ENCODE measurements around the gene ZNF440. TPM values are rescaled to one million over a fixed set of nuclear protein-coding genes. Genes with fewer than 3 reads are reported as not detected.

The ZNF440 gene
- total and polyA plus RNA-seq, 10 of the 15 experiments (the other 5 are each of a cell fraction or from before 2014, with no cell fraction given) = 1.3 to 8.9 (median 3.8) TPM

DNA sequence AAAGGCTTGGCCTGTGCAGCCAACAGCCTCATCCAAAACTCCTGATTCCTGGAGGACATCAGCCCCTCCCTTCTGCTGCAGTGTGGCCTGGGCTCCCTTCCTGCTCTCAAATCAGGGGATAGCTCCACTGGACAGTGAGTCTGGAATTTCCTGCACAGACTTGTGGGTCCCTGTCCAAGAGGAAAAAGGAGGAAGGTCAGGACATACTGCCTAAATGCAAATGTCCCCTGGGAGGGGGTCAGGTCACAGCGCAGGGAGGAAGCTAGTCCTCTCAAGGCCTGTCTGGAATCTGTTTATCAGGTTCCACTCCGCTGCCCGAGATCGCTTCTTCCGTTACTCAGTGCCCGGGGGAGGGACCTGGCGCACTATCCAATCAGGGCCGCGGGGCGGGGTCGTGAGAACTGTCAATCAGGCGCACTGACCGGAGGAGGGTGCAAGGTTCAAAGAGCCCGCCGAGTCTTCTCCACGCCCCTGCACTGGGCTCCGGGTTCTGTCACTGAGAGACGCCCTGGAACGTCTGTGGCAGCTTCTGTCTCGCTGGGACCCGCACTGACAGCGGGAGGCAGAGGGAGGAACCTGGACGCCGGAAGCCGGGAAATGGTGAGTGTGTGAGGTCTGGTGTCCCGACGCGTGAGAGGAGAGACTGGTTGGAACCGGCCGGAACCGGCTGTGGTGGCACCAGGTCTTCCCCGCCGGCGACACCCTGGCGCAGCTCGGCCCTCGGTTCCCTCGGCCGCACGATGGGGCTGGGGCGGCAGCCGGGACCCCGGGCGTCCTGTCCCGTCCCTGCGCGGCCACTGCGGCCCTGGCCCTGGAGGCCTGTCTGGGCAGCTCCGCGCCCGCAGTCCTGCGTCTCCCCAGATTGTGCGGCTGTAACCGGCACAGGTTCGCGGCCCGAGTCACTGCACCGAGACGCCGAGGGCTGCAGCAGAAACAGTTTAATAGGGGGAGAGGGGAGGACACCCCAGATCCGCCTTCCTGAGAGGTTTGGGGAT lies 47.2 kb upstream of the ZNF440 start, which contains the start of gene ZNF441 (continued):
- TF ChIP-seq STAT1 (conservative IDR thresholded peaks at IDR 0.05) (no peak), CEBPZ (IDR thresholded peaks at IDR 0.05; ENCODE audit: low read depth, low read length) (no peak), TBL1XR1 (IDR thresholded peaks at IDR 0.05; ENCODE audit: low read depth, low read length) (no peak), YY1 (IDR thresholded peaks at IDR 0.05; ENCODE audit: low read depth, low read length) (peak; percentile 29; the same call in 1 of the 2 replicates), EP300 (IDR thresholded peaks at IDR 0.05; ENCODE audit: borderline replicate concordance in 1 of 2, control insufficient read depth in 1 of 2, low read depth in 2 of 2, low read length in 2 of 2) (0 out of 4 replicates have a peak, but pooled peaks of 1 of the 2 experiments have one; percentile 16), FOXK2 (IDR thresholded peaks at IDR 0.05) (peak; percentile 65; the same call in 1 of the 2 replicates), BCLAF1 (IDR thresholded peaks at IDR 0.05) (no peak), EED (IDR thresholded peaks at IDR 0.05; ENCODE audit: low read depth) (no peak), CTCF (IDR thresholded peaks at IDR 0.05 in 2 of 3, conservative IDR thresholded peaks at IDR 0.05 in 1 of 3; ENCODE audit: control insufficient read depth in 2 of 3, extremely low read depth in 1 of 3, insufficient read depth in 1 of 3, low read depth in 3 of 3, low read length in 3 of 3) (no peak), LARP7 (IDR thresholded peaks at IDR 0.05) (peak; percentile 53; the same call in 1 of the 2 replicates), EZH2 (IDR thresholded peaks at IDR 0.05; ENCODE audit: borderline replicate concordance, control insufficient read depth, low read depth, low read length) (no peak), CBX5 (IDR thresholded peaks at IDR 0.05; ENCODE audit: low read depth) (no peak)
- TF ChIP-seq, protein P1, sequence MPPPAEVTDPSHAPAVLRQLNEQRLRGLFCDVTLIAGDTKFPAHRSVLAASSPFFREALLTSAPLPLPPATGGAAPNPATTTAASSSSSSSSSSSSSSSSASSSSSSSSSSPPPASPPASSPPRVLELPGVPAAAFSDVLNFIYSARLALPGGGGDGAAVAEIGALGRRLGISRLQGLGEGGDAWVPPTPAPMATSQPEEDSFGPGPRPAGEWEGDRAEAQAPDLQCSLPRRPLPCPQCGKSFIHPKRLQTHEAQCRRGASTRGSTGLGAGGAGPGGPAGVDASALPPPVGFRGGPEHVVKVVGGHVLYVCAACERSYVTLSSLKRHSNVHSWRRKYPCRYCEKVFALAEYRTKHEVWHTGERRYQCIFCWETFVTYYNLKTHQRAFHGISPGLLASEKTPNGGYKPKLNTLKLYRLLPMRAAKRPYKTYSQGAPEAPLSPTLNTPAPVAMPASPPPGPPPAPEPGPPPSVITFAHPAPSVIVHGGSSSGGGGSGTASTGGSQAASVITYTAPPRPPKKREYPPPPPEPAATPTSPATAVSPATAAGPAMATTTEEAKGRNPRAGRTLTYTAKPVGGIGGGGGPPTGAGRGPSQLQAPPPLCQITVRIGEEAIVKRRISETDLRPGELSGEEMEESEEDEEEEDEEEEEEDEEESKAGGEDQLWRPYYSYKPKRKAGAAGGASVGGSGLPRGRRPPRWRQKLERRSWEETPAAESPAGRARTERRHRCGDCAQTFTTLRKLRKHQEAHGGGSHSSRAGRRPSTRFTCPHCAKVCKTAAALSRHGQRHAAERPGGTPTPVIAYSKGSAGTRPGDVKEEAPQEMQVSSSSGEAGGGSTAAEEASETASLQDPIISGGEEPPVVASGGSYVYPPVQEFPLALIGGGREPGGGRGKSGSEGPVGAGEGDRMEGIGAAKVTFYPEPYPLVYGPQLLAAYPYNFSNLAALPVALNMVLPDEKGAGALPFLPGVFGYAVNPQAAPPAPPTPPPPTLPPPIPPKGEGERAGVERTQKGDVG (CRISPR knock-in tag; IDR thresholded peaks at IDR 0.05) = no peak
